Lung (tissue), 12 donors: Measurements from ENCODE around the gene ANKS1A. TPM values are rescaled to one million over a fixed set of nuclear protein-coding genes. Genes with fewer than 3 reads are reported as not detected.

ENCODE experiments used
- ATAC-seq: fragments of 200-7000 bp; cut with Tn5 transposase; one replicate; pipeline ENCODE4 v1.9.1; 2020; ENCODE audit warnings: moderate number of reproducible peaks; ENCODE audit not compliant: insufficient read depth, low FRiP score
- DNase-seq, 3 donors: peaks; one replicate each; pipeline ENCODE4 v3.0.0-alpha.2; 2013 to 2017
- H3K27ac ChIP-seq, 2 donors: one replicate each; pipeline ENCODE4 v1.5.1; 2013; ENCODE audit warnings: mild to moderate bottlenecking in 2 of 2, moderate library complexity in 2 of 2, control low read depth in 1 of 2, inconsistent platforms in 1 of 2, low read depth in 1 of 2, low read length in 1 of 2
- H3K27me3 ChIP-seq, 3 donors: one replicate each; pipeline ENCODE4 v1.5.1; 2013; ENCODE audit warnings: low read length in 2 of 3; ENCODE audit not compliant: control insufficient read depth in 3 of 3, insufficient read depth in 3 of 3
- H3K36me3 ChIP-seq, 4 donors: one replicate each; pipeline ENCODE4 v1.5.1; 2013; ENCODE audit warnings: low read length in 4 of 4, mild to moderate bottlenecking in 1 of 4, moderate library complexity in 1 of 4; ENCODE audit not compliant: control insufficient read depth in 4 of 4, insufficient read depth in 4 of 4
- H3K4me1 ChIP-seq, 5 donors: one replicate each; pipeline ENCODE4 v1.5.1; 2013; ENCODE audit warnings: low read length in 5 of 5, mild to moderate bottlenecking in 2 of 5, moderate library complexity in 1 of 5; ENCODE audit not compliant: control insufficient read depth in 5 of 5, insufficient read depth in 5 of 5
- H3K4me3 ChIP-seq: one replicate; pipeline ENCODE4 v1.5.1; 2013; ENCODE audit warnings: mild to moderate bottlenecking, control low read depth, moderate library complexity
- H3K9ac ChIP-seq, 2 donors: one replicate each; pipeline ENCODE4 v1.5.1; 2013; ENCODE audit warnings: low read length in 2 of 2, control low read depth in 1 of 2; ENCODE audit not compliant: insufficient read depth in 1 of 2
- H3K9me3 ChIP-seq, 4 donors: one replicate each; pipeline ENCODE4 v1.5.1; 2013; ENCODE audit warnings: low read length in 3 of 4, mild to moderate bottlenecking in 1 of 4, moderate library complexity in 1 of 4; ENCODE audit not compliant: control insufficient read depth in 4 of 4, insufficient read depth in 3 of 4
- CTCF ChIP-seq: IDR thresholded peaks from 2 replicates; pipeline ENCODE4 v1.5.1; 2012; ENCODE audit warnings: mild to moderate bottlenecking; ENCODE audit errors: control extremely low read depth, extremely low read depth
- WGBS, 2 donors: extraction: QIAGEN DNeasy Blood & Tissue Kit; methylation state at CpG; one replicate each; pipeline ENCODE4 v1.1.7; 2013; 5-methylcytosine and 5-hydroxymethylcytosine counted together
- polyA plus RNA-seq, 2 donors: library from polyadenylated mRNA; stranded (reverse); fragments of 200-250 nt; gene quantifications; one replicate each; pipeline ENCODE4 v1.2.1, GENCODE V29; 2013
- total RNA-seq, 2 donors: library from RNA; depleted of rRNA in 1 of 2; stranded (reverse); fragments of >200 nt in 1 of 2; gene quantifications; one replicate each; pipeline ENCODE4 v1.2.1, GENCODE V29; 2014 to 2021
- donor health status: control.
- donor health status: control.
- donor health status: Bipolar disorder and iron deficiency.
- donor health status: healthy.
- donor health status: DM: yes; HTN: yes; CAD: no.

The ANKS1A gene
- total and polyA plus RNA-seq, 4 donors, result 10.4 to 40.6 (median 24.3) TPM

GRCh38 chr6:35088281-35089215, 199.5 kb downstream of the ANKS1A start:
- 73 to 79% methylated on average over 24 of the region's 24 CpGs for WGBS, 2 donors
- TF ChIP-seq CTCF, result no peak
- H3K9me3 ChIP-seq, result no peaks in the 10 kb centered on the region
- no peak overlapping the region for H3K4me3 ChIP-seq
- peaks cover 0 to 11% (median 7%) of the 10 kb centered on the region in 5 donors for H3K4me1 ChIP-seq
- H3K36me3 ChIP-seq, result peaks cover 0 to 68% (median 26%) of the 10 kb centered on the region in 4 donors
- ATAC-seq, result no peak
- no peak overlapping the region for H3K9ac ChIP-seq
- H3K27ac ChIP-seq, result peak overlapping the region in 1 of 2 donors; percentile 52
- H3K27me3 ChIP-seq, result no peaks in the 10 kb centered on the region
- no peak for DNase-seq

GRCh38 chr6:35089216-35089934, 200.3 kb downstream of the ANKS1A start:
- TF ChIP-seq CTCF, result no peak
- ATAC-seq, result no peak
- Histone ChIP-seq H3K9me3 (no peaks in the 10 kb centered on the region), H3K4me3 (no peak overlapping the region), H3K27me3 (no peaks in the 10 kb centered on the region), H3K4me1 (peaks cover 0 to 11% (median 7%) of the 10 kb centered on the region in 5 donors), H3K9ac (no peak overlapping the region), H3K36me3 (peaks cover 0 to 61% (median 24%) of the 10 kb centered on the region in 4 donors), H3K27ac (no peak overlapping the region)
- DNase-seq, result no peak
- 94 to 95% methylated on average over 19 of the region's 19 CpGs for WGBS, 2 donors

DNA sequence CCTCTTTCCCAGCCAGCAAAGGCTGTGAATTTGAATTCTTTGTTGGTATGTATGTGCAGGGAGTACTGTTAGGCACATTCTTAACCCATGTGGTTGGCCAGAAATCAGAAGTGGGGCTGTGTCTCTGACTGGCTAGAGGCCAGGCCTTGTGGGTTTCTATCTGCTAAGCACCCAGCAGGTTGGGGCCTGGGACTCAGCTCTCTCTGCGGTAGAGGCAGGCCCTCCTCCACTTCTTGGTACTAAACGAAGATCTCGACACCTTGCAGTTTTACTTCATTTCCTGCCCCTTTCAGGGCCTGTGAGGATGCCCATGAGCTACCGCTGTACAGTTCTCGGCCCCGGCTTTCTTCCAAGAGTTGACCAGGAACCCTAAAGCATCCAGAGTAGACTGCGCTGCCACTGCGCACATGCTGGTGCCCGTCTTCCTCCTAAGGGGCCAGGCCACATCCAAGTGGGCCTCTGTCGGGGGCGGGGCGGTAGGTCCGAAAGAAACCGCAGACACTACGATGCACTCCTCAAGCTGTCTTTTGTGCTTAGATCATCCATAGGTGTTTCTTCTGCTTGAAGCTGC, 201.0 kb downstream of the ANKS1A start:
- peaks cover 0 to 11% (median 7%) of the 10 kb centered on the region in 5 donors for H3K4me1 ChIP-seq
- no peaks in the 10 kb centered on the region for H3K9me3 ChIP-seq
- no peak for TF ChIP-seq CTCF
- H3K36me3 ChIP-seq, result peaks cover 0 to 55% (median 24%) of the 10 kb centered on the region in 4 donors
- no peak overlapping the region for H3K9ac ChIP-seq
- WGBS, 2 donors, result 73 to 83% methylated on average over 15 of the region's 15 CpGs
- H3K27ac ChIP-seq, result peak overlapping the region in 1 of 2 donors; percentile 1
- H3K4me3 ChIP-seq, result no peak overlapping the region
- ATAC-seq, result peak; percentile 17
- H3K27me3 ChIP-seq, result no peaks in the 10 kb centered on the region
- peak in 2 of 3 donors; percentile 30 to 37 for DNase-seq
